SW 1271 (cell line): ENCODE results near the gene ZCCHC14.

Experiments used
- DNase-seq, 2 experiments: peaks; one replicate each; lab custom pipeline; 2025; lab: John Stamatoyannopoulos, UW

Gene ZCCHC14

GRCh38 chr16:87492721-87493607 is at the start of gene ZCCHC14:
Gene ZCCHC14 (minus strand): TSS chr16:87493024. CDS start chr16:87492238, 786 bp downstream.
- peak; percentile 88 to 93 for DNase-seq

GRCh38 chr16:87541872-87542234 is 49.0 kb upstream of the ZCCHC14 start:
- DNase-seq = no peak

- no peak for DNase-seq
Measured at GRCh38 chr16:87541147-87541871, 48.5 kb upstream of the ZCCHC14 start.

- DNase-seq = no peak
Measured at GRCh38 chr16:87540897-87541146, 48.0 kb upstream of the ZCCHC14 start.

GRCh38 chr16:87540072-87540896 is 47.5 kb upstream of the ZCCHC14 start:
- DNase-seq = no peak

GRCh38 chr16:87539113-87539512 is 46.3 kb upstream of the ZCCHC14 start:
- DNase-seq = no peak

- no peak for DNase-seq
Measured at GRCh38 chr16:87538594-87538993, 45.8 kb upstream of the ZCCHC14 start.

GRCh38 chr16:87538160-87538559 is 45.3 kb upstream of the ZCCHC14 start:
- no peak for DNase-seq

- DNase-seq = no peak
Measured at GRCh38 chr16:87536795-87537142, 43.9 kb upstream of the ZCCHC14 start.

GRCh38 chr16:87535855-87536794 is 43.3 kb upstream of the ZCCHC14 start:
- DNase-seq = no peak

- no peak for DNase-seq
Measured at GRCh38 chr16:87535457-87535854, 42.6 kb upstream of the ZCCHC14 start.

GRCh38 chr16:87534751-87535150 is 41.9 kb upstream of the ZCCHC14 start:
- no peak for DNase-seq

- no peak for DNase-seq
Measured at GRCh38 chr16:87534030-87534653, 41.3 kb upstream of the ZCCHC14 start.

- no peak for DNase-seq
Measured at GRCh38 chr16:87533061-87533460, 40.2 kb upstream of the ZCCHC14 start.

GRCh38 chr16:87531418-87531817 is 38.6 kb upstream of the ZCCHC14 start:
- DNase-seq = no peak

- no peak for DNase-seq
Measured at GRCh38 chr16:87528690-87529579, 36.1 kb upstream of the ZCCHC14 start.

GRCh38 chr16:87527055-87527724 is 34.4 kb upstream of the ZCCHC14 start:
- DNase-seq = no peak

- no peak for DNase-seq
Measured at GRCh38 chr16:87526238-87526947, 33.6 kb upstream of the ZCCHC14 start.

- no peak for DNase-seq
Measured at GRCh38 chr16:87525352-87525751, 32.5 kb upstream of the ZCCHC14 start.
